Epithelial cell of prostate (primary cell): ENCODE results near the gene ID2.

ENCODE experiments used
- DNase-seq: peaks from one replicate; pipeline ENCODE4 v3.0.0-alpha.2; 2011; ENCODE audit warnings: low read depth, low spot score
- H3K27ac ChIP-seq: fragments of 450-650 bp; 2 replicates; pipeline ENCODE4 v1.5.1; 2017; ENCODE audit warnings: mild to moderate bottlenecking

ID2 gene

GRCh38 chr2:8646731-8647461 lies 35.0 kb upstream of the ID2 start:
- no peak for DNase-seq
- no peak overlapping the region for H3K27ac ChIP-seq

GRCh38 chr2:8647462-8647857 lies 34.4 kb upstream of the ID2 start:
- DNase-seq, result no peak
- no peak overlapping the region for H3K27ac ChIP-seq

- no peak overlapping the region for H3K27ac ChIP-seq
- no peak for DNase-seq
These were observed 33.2 kb upstream of the ID2 start for GRCh38 chr2:8648441-8649213.

- no peak overlapping the region for H3K27ac ChIP-seq
- no peak for DNase-seq
These were observed 32.1 kb upstream of the ID2 start for GRCh38 chr2:8649718-8650117.

GRCh38 chr2:8650256-8650655 lies 31.6 kb upstream of the ID2 start:
- no peak for DNase-seq

GRCh38 chr2:8652774-8653426 lies 29.0 kb upstream of the ID2 start:
- no peak overlapping the region for H3K27ac ChIP-seq
- no peak for DNase-seq

More at GRCh38 chr2:8650256-8650655, 31.6 kb upstream of the ID2 start:
- no peak overlapping the region for H3K27ac ChIP-seq

- no peak overlapping the region for H3K27ac ChIP-seq
- DNase-seq, result no peak
These were observed 28.4 kb upstream of the ID2 start for GRCh38 chr2:8653485-8653884.

GRCh38 chr2:8654041-8654440 lies 27.8 kb upstream of the ID2 start:
- H3K27ac ChIP-seq, result no peak overlapping the region
- DNase-seq, result no peak

- H3K27ac ChIP-seq, result no peak overlapping the region
- no peak for DNase-seq
These were observed 27.4 kb upstream of the ID2 start for GRCh38 chr2:8654483-8654882.

GRCh38 chr2:8656160-8656641 lies 25.7 kb upstream of the ID2 start:
- no peak for DNase-seq
- H3K27ac ChIP-seq, result no peak overlapping the region

GRCh38 chr2:8656811-8657210 lies 25.0 kb upstream of the ID2 start:
- H3K27ac ChIP-seq, result no peak overlapping the region
- no peak for DNase-seq

- DNase-seq, result no peak
- no peak overlapping the region for H3K27ac ChIP-seq
These were observed 24.3 kb upstream of the ID2 start for GRCh38 chr2:8657423-8658062.

- DNase-seq, result no peak
- no peak overlapping the region for H3K27ac ChIP-seq
These were observed 23.6 kb upstream of the ID2 start for GRCh38 chr2:8658064-8658862.

- DNase-seq, result no peak
- no peak overlapping the region for H3K27ac ChIP-seq
These were observed 22.6 kb upstream of the ID2 start for GRCh38 chr2:8659092-8659734.

- no peak for DNase-seq
- H3K27ac ChIP-seq, result no peak overlapping the region
These were observed 21.9 kb upstream of the ID2 start for GRCh38 chr2:8659735-8660492.

- DNase-seq, result no peak
- H3K27ac ChIP-seq, result no peak overlapping the region
These were observed 20.6 kb upstream of the ID2 start for GRCh38 chr2:8661235-8661634.

GRCh38 chr2:8661736-8662135 lies 20.1 kb upstream of the ID2 start:
- no peak for DNase-seq
- no peak overlapping the region for H3K27ac ChIP-seq

GRCh38 chr2:8662239-8662879 lies 19.5 kb upstream of the ID2 start:
- no peak overlapping the region for H3K27ac ChIP-seq
- no peak for DNase-seq
